TTC549 (cell line): Measurements from ENCODE around the gene DNAJA4.

Source experiments
- FAIRE-seq: peaks from 2 replicates; lab custom pipeline; 2012; peaks lifted over from hg19 to GRCh38; lab: Jason Lieb, UNC

Gene DNAJA4

DNA sequence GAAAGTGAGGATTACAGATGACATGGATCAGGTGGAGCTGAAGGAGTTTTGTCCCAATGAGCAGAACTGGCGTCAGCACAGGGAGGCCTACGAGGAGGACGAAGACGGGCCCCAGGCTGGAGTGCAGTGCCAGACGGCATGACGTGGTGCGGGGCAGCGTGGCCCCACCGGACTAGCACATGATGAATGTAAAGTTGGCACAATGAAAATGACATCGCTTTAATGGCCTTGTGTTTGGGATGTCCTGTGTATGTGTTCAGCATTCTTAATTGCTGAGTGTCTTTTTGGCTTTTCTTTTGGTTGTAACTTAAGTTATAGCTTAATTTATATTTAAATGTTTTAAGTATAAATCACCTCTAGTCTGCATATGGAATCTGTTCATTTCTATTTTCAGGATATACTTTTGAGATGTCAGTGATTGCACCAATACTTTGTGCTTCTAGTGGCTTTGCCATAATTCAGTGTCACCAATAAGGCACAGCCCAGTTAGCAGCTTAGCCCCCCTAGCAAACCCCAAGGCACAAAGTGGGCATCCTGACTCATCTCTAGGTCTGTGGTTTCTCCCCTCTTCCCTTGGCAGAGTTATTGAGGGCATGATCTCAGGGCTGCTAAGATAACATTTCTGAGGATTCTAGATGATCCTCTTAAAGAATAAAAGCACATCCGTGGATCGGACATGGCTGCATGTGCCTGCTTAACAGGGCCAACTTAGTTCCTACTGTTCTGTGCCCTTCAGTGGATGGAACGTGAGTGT, 16.1 kb downstream of the DNAJA4 start:
- no peak for FAIRE-seq

- no peak for FAIRE-seq
Measured at GRCh38 chr15:78282324-78282723, 18.0 kb downstream of the DNAJA4 start.

GRCh38 chr15:78284758-78285157, 20.4 kb downstream of the DNAJA4 start:
- FAIRE-seq, result no peak

DNA sequence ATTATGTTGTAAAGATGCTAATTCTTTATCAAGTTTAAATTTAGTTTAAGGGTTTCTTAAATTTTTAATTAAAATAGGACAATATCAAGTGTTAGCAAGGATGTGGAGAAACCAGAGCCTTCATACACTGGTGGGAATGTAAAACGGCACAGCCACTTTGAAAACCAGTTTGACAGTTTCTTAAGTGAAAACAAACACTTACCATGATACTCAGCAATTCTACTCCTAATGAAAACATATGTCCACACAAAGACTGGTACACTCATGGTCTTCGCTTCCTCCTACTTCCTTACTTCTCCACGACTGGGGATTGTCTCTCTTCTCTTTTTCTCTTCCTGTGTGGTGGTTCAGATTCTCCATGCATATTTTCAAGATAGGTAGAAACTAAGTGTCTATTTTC, 25.9 kb downstream of the DNAJA4 start:
- no peak for FAIRE-seq

GRCh38 chr15:78291052-78291451, 26.7 kb downstream of the DNAJA4 start:
- no peak for FAIRE-seq

- no peak for FAIRE-seq
Measured at GRCh38 chr15:78291698-78292097, 27.3 kb downstream of the DNAJA4 start.

DNA sequence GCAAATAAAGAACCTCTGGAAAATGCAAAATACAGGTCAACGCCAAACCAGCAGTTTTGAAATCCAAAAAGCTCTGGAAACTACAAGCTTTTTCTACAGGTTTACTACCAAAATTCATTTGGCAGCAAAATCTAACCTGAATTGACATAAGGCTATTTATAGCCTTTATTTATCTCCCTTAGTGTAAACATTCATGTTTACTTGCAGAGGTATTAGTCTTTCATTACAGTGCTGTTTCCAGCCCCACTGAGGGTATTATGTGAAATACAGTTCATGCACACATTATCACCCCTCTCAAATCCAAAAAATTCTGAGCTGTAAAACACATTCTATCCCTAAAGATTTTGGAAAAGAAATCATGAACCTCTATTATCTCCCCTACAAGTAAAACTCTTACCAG, 27.9 kb downstream of the DNAJA4 start:
- no peak for FAIRE-seq

GRCh38 chr15:78299101-78299930, 35.0 kb downstream of the DNAJA4 start, which contains the start of gene SKIC8:
SKIC8 (minus strand) TSS chr15:78299609; CDS start chr15:78295686, 3,923 bp downstream.
- FAIRE-seq, result peak; percentile 56

GRCh38 chr15:78301326-78301725, 37.0 kb downstream of the DNAJA4 start:
- FAIRE-seq, result no peak

GRCh38 chr15:78301828-78302227, 37.5 kb downstream of the DNAJA4 start:
- FAIRE-seq, result no peak

- FAIRE-seq, result no peak
Measured at GRCh38 chr15:78302579-78303312, 38.4 kb downstream of the DNAJA4 start.

DNA sequence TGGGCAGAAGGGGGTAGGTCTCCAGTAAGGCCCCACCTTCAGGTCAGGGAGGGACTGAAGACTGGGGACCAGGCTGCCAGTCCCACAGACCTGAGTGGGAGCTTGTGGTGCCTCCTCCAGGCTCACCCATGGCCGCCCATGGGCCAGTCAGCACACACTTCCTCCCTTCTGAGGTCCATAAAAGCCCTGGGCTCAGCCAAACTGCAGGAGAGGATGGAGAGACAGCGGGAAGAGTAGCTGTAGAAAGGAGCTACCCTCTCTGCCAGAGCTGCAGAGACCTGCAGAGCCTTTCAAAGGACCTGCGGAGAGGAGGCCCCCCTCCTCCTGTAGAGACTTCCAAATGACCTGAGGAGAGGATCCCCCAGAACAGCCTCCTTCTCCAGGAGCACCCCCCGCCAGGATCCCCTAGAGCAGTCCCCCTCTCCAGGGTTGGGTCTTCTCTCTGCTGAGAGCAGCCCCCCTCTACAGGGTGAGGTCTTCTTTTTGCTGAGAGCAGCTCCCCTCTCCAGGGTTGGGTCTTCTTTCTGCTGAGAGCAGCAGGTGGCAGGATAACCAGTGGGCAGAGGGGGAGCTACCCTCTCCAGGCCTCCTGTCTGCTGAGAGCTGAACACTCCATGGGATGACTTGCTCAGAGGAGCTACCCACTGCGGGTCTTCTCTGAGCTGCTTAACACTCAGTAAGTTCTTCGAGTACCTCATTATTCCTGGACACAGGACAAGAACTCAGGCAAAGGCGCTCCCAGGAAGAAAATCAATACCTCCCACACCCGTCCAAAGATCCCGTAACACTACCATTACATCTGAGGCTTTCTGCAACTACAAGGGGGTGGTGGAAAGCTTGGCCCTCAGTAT, 40.1 kb downstream of the DNAJA4 start:
- FAIRE-seq, result no peak

DNA sequence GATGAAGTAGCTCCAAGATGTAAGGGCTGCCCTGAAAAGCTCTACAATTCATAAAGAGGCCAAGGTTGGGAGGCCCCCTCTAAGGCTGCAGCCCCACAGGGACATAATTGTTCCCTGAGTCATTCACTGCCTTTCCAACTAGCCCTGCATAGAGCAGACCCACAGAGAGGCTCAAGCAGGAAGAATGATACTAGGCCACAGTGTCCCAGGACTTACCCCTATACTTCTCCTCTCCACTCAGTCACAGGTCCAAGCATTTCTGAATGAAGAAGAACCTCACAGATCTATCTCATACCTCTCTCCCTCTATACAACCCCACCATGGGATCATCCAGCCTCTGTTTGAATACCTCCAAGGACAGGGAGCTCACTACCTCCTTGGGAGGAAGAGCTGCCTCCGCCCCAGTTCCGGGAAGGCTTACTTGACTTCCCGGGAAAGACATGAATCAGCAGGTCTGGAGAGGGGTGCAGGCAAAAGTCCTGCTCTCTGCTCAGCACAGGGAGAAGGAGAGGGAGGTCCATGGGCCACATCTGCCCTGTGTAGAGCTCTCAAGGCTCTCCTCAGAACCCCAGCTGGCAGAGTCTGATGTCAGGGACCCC, 41.9 kb downstream of the DNAJA4 start:
- no peak for FAIRE-seq

DNA sequence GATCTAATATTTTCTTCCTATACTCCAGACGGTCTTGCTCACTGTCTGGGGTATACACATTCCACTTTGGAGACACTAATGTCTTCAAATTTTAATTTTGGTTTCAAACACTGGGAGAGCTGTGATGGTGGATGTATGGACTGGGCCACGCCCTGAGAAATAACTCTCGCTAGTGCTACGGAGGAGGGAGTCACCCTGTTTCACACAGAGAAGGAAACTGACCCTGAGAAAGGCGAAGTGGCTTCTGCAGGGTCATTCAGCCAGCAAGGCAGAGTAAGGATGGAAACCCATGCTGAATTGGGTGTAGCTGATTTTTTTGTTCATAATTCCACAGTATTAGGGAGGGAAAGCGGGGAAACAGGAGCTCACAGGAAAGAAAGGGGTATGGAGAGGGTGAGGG, 43.6 kb downstream of the DNAJA4 start:
- no peak for FAIRE-seq

DNA sequence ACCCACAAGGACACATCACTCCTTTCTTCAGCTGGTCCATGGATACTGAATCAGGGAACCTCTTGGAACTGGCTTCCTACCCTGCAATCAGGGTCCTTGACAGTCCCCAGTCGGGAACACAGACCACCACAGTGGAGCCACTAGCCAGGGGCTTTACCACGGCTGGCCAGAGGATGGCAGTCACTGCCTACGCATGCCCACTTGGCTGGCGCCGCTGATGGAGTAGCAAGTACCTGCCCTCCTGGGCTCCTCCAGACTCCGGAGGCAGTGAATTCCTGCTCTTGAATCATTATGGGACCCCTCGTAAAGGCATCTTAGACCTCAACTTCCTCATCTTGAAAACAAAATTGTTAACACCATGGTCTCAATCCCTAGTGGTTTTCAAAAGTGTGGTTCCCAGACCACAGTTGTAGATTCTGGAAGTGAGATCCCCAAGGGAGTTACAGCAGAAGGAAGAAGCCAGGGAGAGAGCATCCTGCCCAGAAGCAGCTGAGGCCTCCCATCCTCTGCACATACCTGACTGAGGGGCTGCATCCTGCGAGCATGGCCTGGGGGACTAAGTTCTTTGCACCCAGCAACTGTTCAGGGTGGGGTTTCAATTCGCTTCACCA, 44.2 kb downstream of the DNAJA4 start:
- no peak for FAIRE-seq

DNA sequence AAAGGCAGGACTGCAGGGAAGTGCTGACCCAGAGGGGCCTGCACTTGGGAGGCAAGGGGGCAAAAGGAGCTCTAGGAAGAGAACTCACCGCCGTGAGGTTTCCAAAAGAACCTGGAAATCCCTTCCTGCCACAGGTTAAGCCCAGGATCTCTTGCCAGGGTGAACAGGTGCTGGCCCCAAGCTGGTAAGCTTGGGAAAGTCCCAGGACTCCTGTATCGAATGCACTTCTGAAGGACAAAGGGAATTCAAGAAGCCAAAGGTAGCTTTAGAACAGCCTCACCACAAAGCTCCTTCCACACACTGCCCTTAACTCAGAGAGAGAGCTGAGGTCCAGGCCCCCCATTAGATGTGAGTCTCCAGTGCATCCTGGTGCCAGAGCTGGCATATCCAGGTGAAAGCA, 46.9 kb downstream of the DNAJA4 start:
- no peak for FAIRE-seq

- no peak for FAIRE-seq
Measured at GRCh38 chr15:78312536-78312935, 48.2 kb downstream of the DNAJA4 start.

DNA sequence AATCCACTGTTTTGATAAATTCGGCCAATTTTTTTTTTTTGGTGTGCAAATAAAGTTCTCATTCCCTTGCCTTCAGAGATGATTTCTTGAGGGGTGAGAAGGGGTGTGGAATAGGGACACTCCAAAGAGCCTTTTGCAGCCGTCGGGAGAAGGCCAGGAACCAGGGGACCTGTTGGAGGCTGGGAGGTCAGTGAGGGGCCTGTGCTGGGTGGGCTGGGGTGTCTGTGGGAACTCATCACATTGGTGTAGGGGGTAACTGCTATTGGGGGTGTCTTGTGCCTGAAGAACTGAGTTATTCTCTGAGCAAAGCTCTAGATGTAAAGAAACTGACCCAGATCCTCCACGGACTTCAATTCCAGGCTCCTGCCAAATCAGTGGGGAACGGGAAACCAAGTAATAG, 48.6 kb downstream of the DNAJA4 start:
- no peak for FAIRE-seq

DNA sequence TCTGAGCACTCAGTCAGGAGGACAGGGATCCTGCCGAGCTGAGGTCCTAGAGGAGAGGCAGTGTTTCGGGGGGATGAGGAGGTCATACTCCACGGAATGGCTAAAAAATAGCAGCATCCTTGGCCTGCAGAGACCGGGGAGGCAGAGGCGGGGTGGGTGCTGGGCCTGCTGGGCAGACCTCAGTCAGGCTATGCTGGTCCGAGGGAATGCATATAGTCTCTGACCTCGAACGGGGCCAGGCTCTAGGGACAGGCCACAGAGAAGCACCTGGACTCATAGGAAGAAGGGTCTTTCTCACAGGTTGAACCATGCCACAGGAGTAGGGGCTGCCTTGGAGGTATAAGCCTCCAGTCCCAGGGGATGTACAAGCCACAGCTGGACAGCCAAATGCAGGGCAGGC, 49.0 kb downstream of the DNAJA4 start:
- no peak for FAIRE-seq

DNA sequence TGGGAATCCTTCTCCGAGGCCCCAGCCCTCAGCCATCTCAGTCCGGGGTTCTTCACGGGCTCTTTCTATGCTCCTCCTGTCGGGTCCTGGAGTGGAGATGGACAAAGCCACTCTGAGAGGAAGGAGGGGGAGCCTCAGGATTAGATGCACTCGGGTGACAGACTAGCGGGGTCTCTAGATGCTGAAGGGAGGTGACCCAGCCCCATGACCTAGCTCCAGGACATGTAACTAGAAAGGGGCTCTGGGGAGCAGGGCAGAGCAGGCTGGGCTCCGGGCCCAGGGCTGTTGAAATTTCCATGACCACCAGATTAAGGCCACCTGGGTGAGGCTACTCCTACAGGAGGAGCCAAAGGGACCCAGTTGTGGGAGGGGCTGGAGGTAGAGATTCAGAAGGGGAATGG, 49.8 kb downstream of the DNAJA4 start:
- FAIRE-seq, result no peak

DNA sequence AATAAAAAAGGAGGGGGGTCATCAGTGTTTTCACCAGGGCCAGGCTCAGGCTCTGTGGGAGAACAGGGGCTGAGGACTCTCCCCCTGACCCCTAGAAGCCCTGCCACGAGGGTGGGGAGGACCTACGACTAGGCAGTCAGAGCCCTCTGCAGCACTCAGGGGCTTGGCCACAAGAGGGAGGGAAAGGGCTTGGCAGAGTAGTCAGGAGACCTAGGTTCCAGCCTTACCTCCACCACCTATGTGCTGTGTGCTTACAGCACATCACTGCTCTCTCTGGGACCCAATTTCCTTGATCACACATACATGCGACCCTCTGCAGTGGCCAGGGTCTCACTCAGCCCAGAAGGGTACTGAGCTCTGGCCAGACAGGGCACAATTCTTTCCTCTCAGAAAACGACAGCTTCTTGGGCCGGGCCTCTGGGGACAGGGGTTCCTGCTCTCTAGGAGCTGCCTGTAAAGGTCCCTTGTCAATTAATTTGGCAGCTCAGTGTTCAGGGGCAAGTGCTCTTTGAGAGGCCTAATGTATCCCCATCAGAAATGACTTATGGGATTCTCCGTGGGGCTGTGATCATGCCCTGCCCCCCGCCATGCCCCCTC, 51.4 kb downstream of the DNAJA4 start:
- no peak for FAIRE-seq
